Lower lobe of right lung (tissue), 2 donors: Measurements from ENCODE around the gene SIPA1L2. TPM values are rescaled to one million over a fixed set of nuclear protein-coding genes. Genes with fewer than 3 reads are reported as not detected.

ENCODE experiments used
- ATAC-seq, 2 donors: fragments of 200-7000 bp; cut with Tn5 transposase; one replicate each; pipeline ENCODE4 v1.9.1; 2020 to 2022; ENCODE audit warnings: mild to moderate bottlenecking in 2 of 2, moderate library complexity in 2 of 2
- DNase-seq: peaks from one replicate; pipeline ENCODE4 v3.0.0-alpha.2; 2020
- H3K27ac ChIP-seq: fragments of 200-600 bp; one replicate; pipeline ENCODE4 v1.8.0; 2022
- H3K27me3 ChIP-seq: fragments of 200-600 bp; one replicate; pipeline ENCODE4 v1.8.0; 2022; ENCODE audit warnings: low read depth
- H3K36me3 ChIP-seq: fragments of 200-600 bp; one replicate; pipeline ENCODE4 v1.8.0; 2022; ENCODE audit warnings: mild to moderate bottlenecking
- H3K4me1 ChIP-seq: fragments of 200-600 bp; one replicate; pipeline ENCODE4 v1.8.0; 2022
- H3K4me3 ChIP-seq: fragments of 200-600 bp; one replicate; pipeline ENCODE4 v1.8.0; 2022; ENCODE audit warnings: mild to moderate bottlenecking
- H3K9me3 ChIP-seq: fragments of 200-600 bp; one replicate; pipeline ENCODE4 v1.8.0; 2022
- intact Hi-C: fragments of 100-400 bp; cut with DNase I; formaldehyde crosslinking; loops from one replicate; pipeline ENCODE4 v1.11.0; 2022
- total RNA-seq: library from RNA; stranded (reverse); fragmentation: NEBNext Ultra II Directional; extraction: Animal tissue kit (Norgen Biotek cat#: 25700); gene quantifications from one replicate; pipeline ENCODE4 v1.2.1, GENCODE V29; 2021
- TF ChIP-seq, protein P1 (sequence below): fragments of 200-600 bp; IDR thresholded peaks from one replicate; pipeline ENCODE4 v1.8.0; 2022; ENCODE audit warnings: antibody characterized with exemption, mild to moderate bottlenecking
- donor health status: DM: no; HTN: yes; CAD: no; lungs with severe emphysema.

SIPA1L2 gene
- total RNA-seq, 1 donor from 2014 or later, result 45.5 TPM

DNA sequence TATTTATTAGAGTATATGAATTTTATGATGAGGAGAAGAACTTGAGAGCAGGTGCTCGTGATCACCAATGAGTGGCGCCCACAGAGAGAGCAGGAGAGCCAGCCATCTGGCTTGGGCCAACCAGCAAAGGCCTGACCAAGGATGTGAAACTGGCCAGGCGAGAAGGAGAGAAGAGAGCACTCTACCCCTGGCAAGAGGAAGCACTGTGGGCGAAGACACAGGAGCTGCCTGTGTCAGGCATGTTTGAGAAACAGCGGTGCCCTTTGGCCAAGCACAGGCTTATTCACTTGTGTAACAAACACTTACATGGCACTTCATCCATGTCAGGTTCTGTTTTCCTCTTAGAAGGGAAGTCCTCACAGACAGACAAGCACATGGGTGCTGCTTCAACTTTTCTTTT is 4.2 kb upstream of the SIPA1L2 start:
- ATAC-seq (peak; percentile 34 to 82), DNase-seq (peak; percentile 89)
- Histone ChIP-seq H3K27ac (no peak overlapping the region), H3K4me3 (no peak overlapping the region), H3K36me3 (no peaks in the 10 kb centered on the region), H3K9me3 (no peaks in the 10 kb centered on the region), H3K27me3 (no peaks in the 10 kb centered on the region), H3K4me1 (peaks cover 13% of the 10 kb centered on the region)
- TF ChIP-seq, protein P1, sequence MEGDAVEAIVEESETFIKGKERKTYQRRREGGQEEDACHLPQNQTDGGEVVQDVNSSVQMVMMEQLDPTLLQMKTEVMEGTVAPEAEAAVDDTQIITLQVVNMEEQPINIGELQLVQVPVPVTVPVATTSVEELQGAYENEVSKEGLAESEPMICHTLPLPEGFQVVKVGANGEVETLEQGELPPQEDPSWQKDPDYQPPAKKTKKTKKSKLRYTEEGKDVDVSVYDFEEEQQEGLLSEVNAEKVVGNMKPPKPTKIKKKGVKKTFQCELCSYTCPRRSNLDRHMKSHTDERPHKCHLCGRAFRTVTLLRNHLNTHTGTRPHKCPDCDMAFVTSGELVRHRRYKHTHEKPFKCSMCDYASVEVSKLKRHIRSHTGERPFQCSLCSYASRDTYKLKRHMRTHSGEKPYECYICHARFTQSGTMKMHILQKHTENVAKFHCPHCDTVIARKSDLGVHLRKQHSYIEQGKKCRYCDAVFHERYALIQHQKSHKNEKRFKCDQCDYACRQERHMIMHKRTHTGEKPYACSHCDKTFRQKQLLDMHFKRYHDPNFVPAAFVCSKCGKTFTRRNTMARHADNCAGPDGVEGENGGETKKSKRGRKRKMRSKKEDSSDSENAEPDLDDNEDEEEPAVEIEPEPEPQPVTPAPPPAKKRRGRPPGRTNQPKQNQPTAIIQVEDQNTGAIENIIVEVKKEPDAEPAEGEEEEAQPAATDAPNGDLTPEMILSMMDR, result no peak
- intact Hi-C loops, result no loop called here

- peak overlapping the region; percentile 90 for H3K27ac ChIP-seq
Observed at GRCh38 chr1:232630894-232631195, 912 bp upstream of the SIPA1L2 start.

GRCh38 chr1:232629250-232630046 is 485 bp downstream of the SIPA1L2 start:
- no peaks in the 10 kb centered on the region for H3K27me3 ChIP-seq
- intact Hi-C loops, result no loop called here
- peak overlapping the region; percentile 90 for H3K27ac ChIP-seq
- H3K36me3 ChIP-seq, result no peaks in the 10 kb centered on the region
- DNase-seq, result peak; percentile 71
- H3K9me3 ChIP-seq, result no peaks in the 10 kb centered on the region
- no peak for ATAC-seq
- H3K4me3 ChIP-seq, result peak overlapping the region; percentile 78
- TF ChIP-seq, protein P1, result no peak
- peaks cover 46% of the 10 kb centered on the region for H3K4me1 ChIP-seq

More at GRCh38 chr1:232630894-232631195, 912 bp upstream of the SIPA1L2 start:
- Histone ChIP-seq H3K27me3 (no peaks in the 10 kb centered on the region), H3K36me3 (no peaks in the 10 kb centered on the region), H3K4me3 (peak overlapping the region; percentile 78), H3K9me3 (no peaks in the 10 kb centered on the region), H3K4me1 (peaks cover 36% of the 10 kb centered on the region)
- TF ChIP-seq, protein P1, result no peak
- DNase-seq, result no peak
- intact Hi-C loops, result no loop called here
- ATAC-seq, result no peak

DNA sequence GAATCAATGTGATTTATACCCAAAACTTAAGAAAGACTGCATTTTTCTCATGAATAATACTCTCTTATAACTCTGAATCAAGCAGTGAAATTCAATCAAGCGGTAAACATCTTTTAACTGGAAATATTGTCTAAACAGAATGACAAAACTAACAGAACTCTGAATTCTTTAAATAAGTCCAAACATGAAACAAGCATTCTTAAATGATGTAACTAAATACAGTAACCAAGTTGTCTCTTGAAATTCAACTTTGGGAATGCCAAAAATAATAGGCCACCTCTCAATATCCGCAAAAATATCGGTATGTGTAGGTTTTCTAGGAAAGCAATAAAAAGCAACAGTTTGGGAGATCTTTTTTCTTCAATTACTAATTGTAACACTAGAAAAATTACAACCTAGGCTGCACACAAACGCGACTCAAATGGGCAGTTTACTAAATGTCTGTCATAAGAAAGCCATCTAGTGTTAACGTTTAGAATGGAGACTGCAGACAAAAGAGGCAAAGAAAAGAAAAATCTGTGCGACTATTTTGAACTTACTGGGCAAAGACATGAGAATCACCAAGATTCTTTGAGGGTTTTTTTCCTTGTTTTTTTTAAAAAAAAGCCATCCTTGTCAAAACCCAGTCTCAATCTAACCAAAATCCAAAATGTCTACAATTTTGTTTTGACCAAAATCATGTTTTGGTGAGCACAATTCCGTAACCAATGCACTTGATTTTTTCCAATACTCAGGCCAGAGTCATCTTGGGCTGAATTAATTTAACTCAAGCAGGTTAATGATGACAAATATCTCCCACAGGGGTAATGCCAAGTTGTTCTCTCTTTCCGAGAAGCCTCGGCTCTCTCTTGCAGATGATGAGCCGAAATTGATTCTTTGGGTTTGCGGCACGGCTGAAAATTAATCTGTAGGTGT is 1.3 kb downstream of the SIPA1L2 start:
- H3K9me3 ChIP-seq, result no peaks in the 10 kb centered on the region
- ATAC-seq, result no peak
- H3K4me3 ChIP-seq, result peak overlapping the region; percentile 78
- peaks cover 46% of the 10 kb centered on the region for H3K4me1 ChIP-seq
- H3K36me3 ChIP-seq, result no peaks in the 10 kb centered on the region
- H3K27ac ChIP-seq, result peak overlapping the region; percentile 90
- no peaks in the 10 kb centered on the region for H3K27me3 ChIP-seq
- intact Hi-C loops, result no loop called here
- no peak for DNase-seq
- TF ChIP-seq, protein P1, result peak; percentile 41

DNA sequence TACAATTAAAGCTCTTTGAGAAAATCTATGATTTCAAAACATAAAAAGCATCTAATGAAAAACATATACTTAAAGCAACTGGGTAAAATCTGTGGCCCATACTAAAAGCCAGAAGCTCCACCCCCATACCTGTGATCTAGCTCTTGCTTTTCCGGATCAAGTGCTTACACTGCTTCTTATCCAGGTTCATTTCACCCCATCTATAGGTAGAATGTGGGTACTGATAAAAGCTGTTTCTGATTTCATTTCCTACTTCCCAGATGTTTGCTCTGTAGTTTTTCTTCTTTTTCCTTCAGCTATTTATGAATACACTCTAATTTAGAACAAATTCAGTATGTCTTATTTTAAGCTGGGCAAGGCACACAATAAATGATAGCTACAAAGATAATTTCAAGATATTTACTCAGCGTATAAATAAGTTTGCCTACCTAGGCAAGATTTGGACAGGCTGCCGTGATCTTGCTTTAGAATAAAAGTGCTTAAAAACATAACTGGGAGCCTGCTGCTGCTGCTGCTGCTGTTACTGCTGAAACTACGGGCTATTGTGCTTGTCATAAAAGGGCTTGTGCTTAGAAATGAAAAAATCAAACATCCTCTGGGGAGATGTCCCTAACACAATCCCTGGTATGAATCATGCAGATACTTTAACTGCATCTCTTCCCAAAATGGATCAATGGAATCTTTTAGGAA is 2.1 kb downstream of the SIPA1L2 start:
- peak overlapping the region; percentile 90 for H3K27ac ChIP-seq
- no peak for DNase-seq

More for the DNA sequence above, 2.1 kb downstream of the SIPA1L2 start:
- no peaks in the 10 kb centered on the region for H3K9me3 ChIP-seq
- H3K4me3 ChIP-seq, result peak overlapping the region; percentile 78
- H3K27me3 ChIP-seq, result no peaks in the 10 kb centered on the region
- H3K36me3 ChIP-seq, result no peaks in the 10 kb centered on the region
- H3K4me1 ChIP-seq, result peaks cover 49% of the 10 kb centered on the region
- intact Hi-C loops, result no loop called here
- TF ChIP-seq, protein P1, result peak; percentile 47
- no peak for ATAC-seq
